ENCODE results near the gene SEC31B.

Gene SEC31B

GRCh38 chr10:100519311-100520051, at the start of gene SEC31B:
SEC31B (minus strand) TSS chr10:100519861; CDS start chr10:100516952, 2,909 bp downstream.
- peaks cover 17% of the 10 kb centered on the region; the same call in 1 of the 2 replicates for H4K20me1 ChIP-seq
- H3K4me3 ChIP-seq = no peak within 1 kb of the TSS
- H3K9me3 ChIP-seq = no peaks in the 10 kb centered on the region
- no peaks in the 10 kb centered on the region for H3K4me1 ChIP-seq
- TF ChIP-seq Cebpa-rat (IDR thresholded peaks at IDR 0.05) = no peak
- no peaks in the 10 kb centered on the region for H3K27me3 ChIP-seq
- H3K27ac ChIP-seq = no peak within 1 kb of the TSS
- H3K36me3 ChIP-seq = peaks cover 73% of the 10 kb centered on the region
- H3K4me2 ChIP-seq = no peak within 1 kb of the TSS
- no peak within 1 kb of the TSS for H3K9ac ChIP-seq

GRCh38 chr10:100568912-100569311, 49.3 kb upstream of the SEC31B start:
- no peaks in the 10 kb centered on the region for H3K9me3 ChIP-seq

GRCh38 chr10:100567826-100568225, 48.2 kb upstream of the SEC31B start:
- H3K27me3 ChIP-seq = peaks cover 43% of the 10 kb centered on the region
- no peaks in the 10 kb centered on the region for H4K20me1 ChIP-seq
- no peak overlapping the region for H3K9ac ChIP-seq
- H3K27ac ChIP-seq = no peak overlapping the region
- no peak overlapping the region for H3K4me3 ChIP-seq
- no peaks in the 10 kb centered on the region for H3K36me3 ChIP-seq
- peaks cover 7% of the 10 kb centered on the region for H3K4me1 ChIP-seq
- no peaks in the 10 kb centered on the region for H3K9me3 ChIP-seq
- no peak for TF ChIP-seq Cebpa-rat (IDR thresholded peaks at IDR 0.05)
- no peak overlapping the region for H3K4me2 ChIP-seq

More at GRCh38 chr10:100568912-100569311, 49.3 kb upstream of the SEC31B start:
- no peak overlapping the region for H3K9ac ChIP-seq
- H3K4me3 ChIP-seq = no peak overlapping the region
- TF ChIP-seq Cebpa-rat (IDR thresholded peaks at IDR 0.05) = no peak
- no peak overlapping the region for H3K27ac ChIP-seq
- no peak overlapping the region for H3K4me2 ChIP-seq
- no peaks in the 10 kb centered on the region for H3K4me1 ChIP-seq
- no peaks in the 10 kb centered on the region for H4K20me1 ChIP-seq
- no peaks in the 10 kb centered on the region for H3K36me3 ChIP-seq
- peaks cover 43% of the 10 kb centered on the region for H3K27me3 ChIP-seq

DNA sequence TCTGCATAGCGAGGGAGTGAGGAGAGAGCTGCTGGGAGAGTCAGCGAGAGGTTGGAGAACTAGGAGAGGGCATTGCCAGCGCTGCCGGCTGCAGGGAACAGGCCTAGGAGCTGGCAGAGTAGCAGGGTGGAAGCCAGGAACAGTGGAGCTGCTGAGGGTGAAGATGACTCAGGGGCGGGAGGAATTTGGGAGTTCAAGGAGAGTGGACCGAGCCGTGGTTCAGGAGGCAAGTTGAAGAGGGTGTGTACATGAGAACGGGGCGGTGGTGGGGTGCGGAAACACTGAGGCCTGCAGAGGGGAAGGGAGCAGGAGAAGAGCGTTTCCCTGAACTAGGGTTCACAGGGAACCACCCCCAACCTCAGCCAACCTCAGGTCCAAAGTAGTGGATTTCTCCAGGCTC, 47.6 kb upstream of the SEC31B start:
- Histone ChIP-seq H3K36me3 (0 out of 2 replicates have a peak, but pooled peaks cover under 1% of the 10 kb centered on the region), H4K20me1 (no peaks in the 10 kb centered on the region), H3K27me3 (peaks cover 43% of the 10 kb centered on the region), H3K9me3 (no peaks in the 10 kb centered on the region), H3K9ac (no peak overlapping the region), H3K4me3 (no peak overlapping the region), H3K4me2 (no peak overlapping the region), H3K27ac (no peak overlapping the region), H3K4me1 (peaks cover 13% of the 10 kb centered on the region)
- no peak for TF ChIP-seq Cebpa-rat (IDR thresholded peaks at IDR 0.05)

- Histone ChIP-seq H3K9ac (no peak overlapping the region), H3K9me3 (no peaks in the 10 kb centered on the region), H4K20me1 (no peaks in the 10 kb centered on the region), H3K4me2 (no peak overlapping the region), H3K4me1 (peaks cover 15% of the 10 kb centered on the region), H3K27me3 (peaks cover 43% of the 10 kb centered on the region), H3K27ac (no peak overlapping the region), H3K36me3 (peaks cover 7% of the 10 kb centered on the region; the same call in 1 of the 2 replicates), H3K4me3 (no peak overlapping the region)
- no peak for TF ChIP-seq Cebpa-rat (IDR thresholded peaks at IDR 0.05)
Measured at GRCh38 chr10:100566561-100566960, 46.9 kb upstream of the SEC31B start.

DNA sequence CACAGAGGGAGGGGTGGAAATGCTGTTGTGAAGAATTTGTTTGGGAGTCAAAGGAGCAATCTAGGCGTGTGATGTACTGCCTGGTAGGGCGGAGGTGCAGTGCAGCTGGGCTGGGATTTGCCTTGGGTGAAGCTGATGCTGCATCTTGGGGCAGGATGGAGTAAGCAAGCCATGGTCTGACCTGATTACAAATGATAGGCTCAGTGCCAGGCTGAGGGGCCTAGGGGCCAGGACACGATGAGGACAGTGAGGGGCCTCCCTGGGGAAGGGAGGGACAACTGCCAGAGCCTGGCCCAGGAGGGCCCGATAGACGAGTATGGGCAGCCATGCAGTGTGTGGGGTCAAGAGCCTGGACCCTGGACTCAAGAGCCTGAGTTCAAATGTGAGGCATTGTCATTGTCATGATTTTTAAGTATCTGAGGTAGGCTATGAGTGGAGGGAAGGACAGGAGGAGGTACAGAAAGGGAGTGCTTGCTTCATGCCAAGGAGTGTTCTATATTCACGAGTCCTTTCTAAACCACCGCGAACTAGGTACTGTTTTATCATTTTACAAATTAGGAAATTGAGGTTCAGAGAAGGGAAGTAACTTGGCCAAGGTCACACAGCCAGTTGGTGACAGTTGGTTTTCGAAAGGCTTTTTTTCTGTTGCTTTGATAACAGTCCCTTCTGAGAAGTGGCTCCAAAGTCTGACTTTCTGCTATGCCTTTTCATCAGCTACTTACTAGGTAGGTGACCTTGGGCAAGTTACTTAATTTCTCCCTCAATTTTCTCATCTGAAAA, 45.7 kb upstream of the SEC31B start:
- H3K27ac ChIP-seq = no peak overlapping the region
- peaks cover 7% of the 10 kb centered on the region; the same call in 1 of the 2 replicates for H3K36me3 ChIP-seq
- H3K4me1 ChIP-seq = peaks cover 15% of the 10 kb centered on the region
- peaks cover 36% of the 10 kb centered on the region for H3K27me3 ChIP-seq
- H3K4me2 ChIP-seq = no peak overlapping the region
- H3K9me3 ChIP-seq = no peaks in the 10 kb centered on the region
- H4K20me1 ChIP-seq = no peaks in the 10 kb centered on the region
- no peak overlapping the region for H3K9ac ChIP-seq
- TF ChIP-seq Cebpa-rat (IDR thresholded peaks at IDR 0.05) = no peak
- H3K4me3 ChIP-seq = no peak overlapping the region

DNA sequence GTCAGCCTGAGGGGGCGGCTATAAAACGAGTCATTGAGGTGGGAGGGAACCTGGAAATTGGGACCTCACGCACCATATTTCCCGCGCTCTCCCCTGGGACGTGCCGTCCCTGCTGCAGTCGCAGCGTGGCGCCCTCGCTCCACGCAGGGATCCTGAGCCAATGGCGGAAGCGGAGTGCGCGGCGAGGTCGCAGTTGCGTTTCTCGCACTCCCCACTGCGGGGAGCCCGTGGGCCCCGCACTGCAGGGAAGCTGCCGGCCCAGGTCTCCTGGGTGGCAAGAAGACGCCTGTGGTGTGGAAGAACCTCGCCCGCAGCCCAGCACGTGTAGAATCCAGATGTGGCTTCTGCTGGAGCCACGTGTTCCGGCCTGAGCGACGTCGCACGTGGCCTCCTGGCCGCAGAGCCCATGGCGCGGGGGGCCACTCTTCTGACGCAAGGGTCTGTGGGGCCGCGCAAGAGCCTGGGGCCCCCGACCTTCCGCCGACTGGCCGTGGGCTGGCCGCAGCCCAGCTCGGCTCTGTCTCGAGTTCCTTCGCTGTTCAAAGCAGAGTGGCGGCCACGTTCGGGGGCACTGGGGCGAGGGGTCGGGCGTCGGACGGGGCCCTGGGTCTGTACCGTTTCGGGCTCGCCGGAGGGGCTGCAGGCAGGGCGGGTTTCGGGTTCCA, 42.5 kb upstream of the SEC31B start:
- Histone ChIP-seq H3K4me3 (no peak overlapping the region), H4K20me1 (0 out of 2 replicates have a peak, but pooled peaks cover 6% of the 10 kb centered on the region), H3K4me1 (peaks cover 15% of the 10 kb centered on the region), H3K27ac (no peak overlapping the region), H3K27me3 (peaks cover 4% of the 10 kb centered on the region; the same call in 1 of the 2 replicates), H3K9ac (no peak overlapping the region), H3K9me3 (no peaks in the 10 kb centered on the region), H3K36me3 (peaks cover 28% of the 10 kb centered on the region), H3K4me2 (peak overlapping the region; percentile 65; the same call in 1 of the 2 replicates)
- TF ChIP-seq Cebpa-rat (IDR thresholded peaks at IDR 0.05) = no peak

- TF ChIP-seq Cebpa-rat (IDR thresholded peaks at IDR 0.05) = no peak
Measured at GRCh38 chr10:100561005-100561404, 41.3 kb upstream of the SEC31B start.

DNA sequence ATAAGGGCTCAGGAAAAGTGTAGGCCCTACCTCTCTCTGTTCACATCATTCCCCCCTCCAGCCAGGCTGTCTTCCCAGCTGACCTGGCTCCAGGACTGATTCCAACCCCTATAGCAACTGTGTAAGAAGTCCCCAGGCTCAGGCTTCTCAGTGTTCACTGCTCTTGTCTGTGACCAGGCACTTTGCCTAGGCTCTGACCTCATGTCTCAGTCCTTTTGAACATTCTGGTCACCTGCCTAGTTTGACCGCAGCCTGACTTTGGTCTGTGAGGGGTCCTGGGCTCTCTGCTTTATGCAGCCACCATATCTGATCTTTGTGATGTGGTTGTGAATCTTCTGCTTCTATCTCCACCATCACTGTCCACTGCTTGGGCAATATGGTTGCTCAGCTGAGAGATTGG, 40.6 kb upstream of the SEC31B start:
- no peak for TF ChIP-seq Cebpa-rat (IDR thresholded peaks at IDR 0.05)
- Histone ChIP-seq H3K27me3 (no peaks in the 10 kb centered on the region), H4K20me1 (0 out of 2 replicates have a peak, but pooled peaks cover 6% of the 10 kb centered on the region), H3K36me3 (peaks cover 47% of the 10 kb centered on the region), H3K4me3 (no peak overlapping the region), H3K4me1 (peaks cover 15% of the 10 kb centered on the region), H3K9me3 (no peaks in the 10 kb centered on the region), H3K4me2 (no peak overlapping the region), H3K27ac (no peak overlapping the region), H3K9ac (no peak overlapping the region)

More at GRCh38 chr10:100561005-100561404, 41.3 kb upstream of the SEC31B start:
- H3K27me3 ChIP-seq = no peaks in the 10 kb centered on the region
- H3K36me3 ChIP-seq = peaks cover 39% of the 10 kb centered on the region
- H3K4me1 ChIP-seq = peaks cover 15% of the 10 kb centered on the region
- H3K4me3 ChIP-seq = no peak overlapping the region
- H3K9me3 ChIP-seq = no peaks in the 10 kb centered on the region
- H3K27ac ChIP-seq = no peak overlapping the region
- 0 out of 2 replicates have a peak, but pooled peaks cover 6% of the 10 kb centered on the region for H4K20me1 ChIP-seq
- no peak overlapping the region for H3K4me2 ChIP-seq
- no peak overlapping the region for H3K9ac ChIP-seq

All from BLaER1 (cell line).